ACHN (cell line): ENCODE measurements around the gene METAP1D.
"Not testable (repeated sequence)": the region's sequence is repeated elsewhere in the genome, so short reads cannot be mapped to it uniquely, and the experiment has no call there.

Experiments used
- DNase-seq: peaks from one replicate; pipeline ENCODE4 v3.0.0-alpha.2; 2015
- in situ Hi-C: cut with HindIII; loops from 2 replicates; pipeline ENCODE4 v1.10.0; 2017; ENCODE audit warnings: low sequenced_read_pairs, low pct_ligation_motif_present, low pct_unique_long_range_greater_than_20kb

Gene METAP1D

GRCh38 chr2:172067905-172068304, 68.2 kb downstream of the METAP1D start:
- in situ Hi-C loops = not testable (repeated sequence)

GRCh38 chr2:172070936-172071335, 71.2 kb downstream of the METAP1D start:
- in situ Hi-C loops = no loop called here
- no peak for DNase-seq

More at GRCh38 chr2:172067905-172068304, 68.2 kb downstream of the METAP1D start:
- not testable (repeated sequence) for DNase-seq

GRCh38 chr2:172072303-172072702, 72.5 kb downstream of the METAP1D start:
- no peak for DNase-seq
- in situ Hi-C loops = no loop called here

- DNase-seq = no peak
- in situ Hi-C loops = no loop called here
These were observed 73.0 kb downstream of the METAP1D start for GRCh38 chr2:172072706-172073105.

GRCh38 chr2:172073518-172073917, 73.8 kb downstream of the METAP1D start:
- no peak for DNase-seq
- in situ Hi-C loops = no loop called here

GRCh38 chr2:172074254-172074653, 74.5 kb downstream of the METAP1D start:
- in situ Hi-C loops = no loop called here
- DNase-seq = no peak

GRCh38 chr2:172079416-172079815, 79.7 kb downstream of the METAP1D start:
- DNase-seq = no peak
- in situ Hi-C loops = no loop called here

GRCh38 chr2:172079838-172080640, 80.3 kb downstream of the METAP1D start:
- no peak for DNase-seq
- in situ Hi-C loops = no loop called here

GRCh38 chr2:172080641-172081220, 81.0 kb downstream of the METAP1D start:
- in situ Hi-C loops = no loop called here
- no peak for DNase-seq

- in situ Hi-C loops = no loop called here
- DNase-seq = no peak
These were observed 81.7 kb downstream of the METAP1D start for GRCh38 chr2:172081221-172082022.

- no peak for DNase-seq
- in situ Hi-C loops = no loop called here
These were observed 82.6 kb downstream of the METAP1D start for GRCh38 chr2:172082105-172082943.

- DNase-seq = no peak
- in situ Hi-C loops = no loop called here
These were observed 83.3 kb downstream of the METAP1D start for GRCh38 chr2:172082944-172083627.

GRCh38 chr2:172083628-172084394, 84.1 kb downstream of the METAP1D start:
- in situ Hi-C loops = no loop called here
- no peak for DNase-seq

GRCh38 chr2:172084395-172084644, 84.6 kb downstream of the METAP1D start:
- peak; percentile 56 for DNase-seq
- in situ Hi-C loops = no loop called here

GRCh38 chr2:172084645-172085459, 85.1 kb downstream of the METAP1D start:
- in situ Hi-C loops = no loop called here
- peak; percentile 97 for DNase-seq

GRCh38 chr2:172085460-172086159, 85.9 kb downstream of the METAP1D start, which contains the start of gene DLX1:
TSS of gene DLX1 (plus strand) at chr2:172085507. CDS start at chr2:172085678, 171 bp downstream.
- no peak for DNase-seq
- in situ Hi-C loops = no loop called here
